HG02840 (cell line): ENCODE data around the gene TLE4.
"Not testable (repeated sequence)": the region's sequence is repeated elsewhere in the genome, so short reads cannot be mapped to it uniquely, and the experiment has no call there.

ENCODE experiments used
- ATAC-seq: cut with Tn5 transposase; IDR thresholded peaks from one replicate; pipeline ENCODE4 v1.9.1; 2021; ENCODE audit warnings: mild to moderate bottlenecking, moderate library complexity, moderate number of reproducible peaks; ENCODE audit not compliant: unreplicated experiment, low FRiP score

TLE4 gene

DNA sequence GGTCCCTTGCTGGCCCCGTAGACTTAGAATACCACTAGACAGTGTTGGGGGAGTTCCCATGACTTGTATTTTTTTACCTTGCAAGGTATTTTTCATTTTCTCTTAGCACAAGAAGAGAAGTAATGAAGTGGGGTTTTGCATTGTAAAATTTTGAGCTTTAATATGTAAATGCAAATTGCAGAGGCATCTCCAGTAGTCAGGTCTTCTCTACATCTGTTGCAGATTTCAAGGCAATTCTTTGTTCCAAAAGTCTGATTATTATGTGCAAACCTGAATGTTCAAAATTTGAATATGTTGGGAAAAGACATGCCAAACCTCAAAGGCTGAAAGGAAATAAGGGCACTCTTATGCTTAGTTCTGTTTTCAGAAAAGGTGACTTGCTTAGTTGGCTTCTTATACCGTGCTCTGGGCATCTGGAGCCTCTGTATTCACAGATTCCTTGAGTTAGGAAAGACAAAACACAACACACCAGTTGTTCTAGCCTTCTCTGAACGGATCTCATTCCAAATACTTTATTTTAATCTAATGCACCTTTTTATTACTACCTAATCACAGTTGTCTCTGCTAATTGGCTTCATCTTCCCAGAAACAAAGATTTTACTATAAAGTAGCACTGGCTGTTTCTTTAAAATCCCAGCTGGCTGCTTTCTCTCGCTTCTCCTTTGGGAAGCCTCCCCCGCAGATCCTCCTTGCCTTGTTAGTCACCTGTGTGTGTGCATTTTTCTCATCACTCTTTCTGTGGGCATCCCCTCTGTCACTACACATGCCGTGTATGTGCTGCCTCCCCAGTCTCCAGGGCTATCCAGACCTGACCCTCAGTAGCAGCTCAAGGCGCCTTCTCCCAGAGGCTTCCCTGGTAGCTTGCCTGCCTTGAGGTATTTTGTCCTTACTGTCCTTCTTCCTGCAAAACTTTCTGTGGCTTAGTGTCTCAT lies 138.2 kb downstream of the TLE4 start:
- ATAC-seq, result no peak

DNA sequence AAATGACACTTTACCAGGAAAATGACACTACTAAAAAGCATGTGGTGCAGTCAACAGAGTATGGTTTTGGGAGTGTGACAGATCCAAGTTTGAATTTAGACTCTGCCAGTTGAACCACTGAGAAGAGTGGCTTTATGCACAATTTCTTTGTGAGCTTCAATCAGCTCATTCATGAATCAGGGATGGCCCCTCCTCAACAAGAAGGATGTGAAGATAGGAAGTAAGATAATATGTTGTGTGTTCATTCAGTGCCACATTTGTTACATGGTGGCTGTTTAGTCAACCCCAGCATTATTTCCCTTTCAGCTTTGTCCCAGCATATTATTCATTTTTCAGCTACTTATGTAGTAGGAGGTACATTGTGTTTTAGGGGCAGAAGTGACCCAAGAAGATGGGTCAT lies 140.1 kb downstream of the TLE4 start:
- no peak for ATAC-seq

GRCh38 chr9:79719021-79719420 lies 147.3 kb downstream of the TLE4 start:
- ATAC-seq, result no peak

DNA sequence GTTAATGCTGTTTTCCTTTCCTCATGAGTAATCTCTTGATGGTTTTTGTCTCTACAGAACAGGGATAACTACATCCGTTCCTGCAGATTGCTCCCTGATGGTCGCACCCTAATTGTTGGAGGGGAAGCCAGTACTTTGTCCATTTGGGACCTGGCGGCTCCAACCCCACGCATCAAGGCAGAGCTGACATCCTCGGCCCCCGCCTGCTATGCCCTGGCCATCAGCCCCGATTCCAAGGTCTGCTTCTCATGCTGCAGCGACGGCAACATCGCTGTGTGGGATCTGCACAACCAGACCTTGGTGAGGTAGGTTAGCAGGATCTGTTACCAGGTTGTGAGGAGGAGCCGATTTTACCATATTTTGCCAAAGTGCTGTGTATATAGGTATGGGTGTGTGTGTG lies 148.2 kb downstream of the TLE4 start:
- no peak for ATAC-seq

GRCh38 chr9:79731171-79731890 lies 159.6 kb downstream of the TLE4 start:
- no peak for ATAC-seq

DNA sequence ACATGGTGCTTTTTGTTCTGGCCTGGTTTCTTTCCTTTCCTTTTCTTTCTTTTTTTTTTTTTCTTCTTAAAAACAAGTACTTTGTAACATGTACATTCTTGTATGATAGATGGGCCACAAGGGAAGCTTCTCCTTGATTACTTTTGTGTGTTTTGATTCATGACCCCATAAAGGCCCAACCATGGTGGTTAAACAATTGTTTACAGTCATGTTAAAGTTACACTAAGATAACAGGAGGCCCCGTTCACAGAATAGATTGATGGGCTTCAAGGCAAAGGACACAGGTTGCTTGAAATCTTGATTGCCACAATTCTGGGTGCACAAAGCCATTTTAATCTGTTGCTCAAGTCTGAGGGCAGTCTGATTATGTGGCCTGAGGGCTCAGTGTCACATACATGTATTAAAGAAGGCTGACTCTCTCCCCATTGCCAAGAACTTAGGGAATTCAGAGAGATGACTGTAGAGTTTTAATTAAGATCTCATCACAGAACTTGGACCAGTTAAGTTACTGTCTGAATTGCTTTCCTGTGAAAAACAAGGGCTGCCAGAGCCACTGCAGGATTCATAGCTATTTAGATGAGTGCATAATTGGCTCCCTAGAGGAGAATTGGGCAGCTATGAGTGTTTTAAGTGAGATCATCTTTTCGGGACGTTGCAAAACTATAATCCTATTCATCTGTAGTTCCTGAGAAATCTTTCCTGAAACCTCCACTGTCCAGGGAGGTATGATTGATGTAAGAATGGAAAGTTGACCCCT lies 163.4 kb downstream of the TLE4 start:
- no peak for ATAC-seq

DNA sequence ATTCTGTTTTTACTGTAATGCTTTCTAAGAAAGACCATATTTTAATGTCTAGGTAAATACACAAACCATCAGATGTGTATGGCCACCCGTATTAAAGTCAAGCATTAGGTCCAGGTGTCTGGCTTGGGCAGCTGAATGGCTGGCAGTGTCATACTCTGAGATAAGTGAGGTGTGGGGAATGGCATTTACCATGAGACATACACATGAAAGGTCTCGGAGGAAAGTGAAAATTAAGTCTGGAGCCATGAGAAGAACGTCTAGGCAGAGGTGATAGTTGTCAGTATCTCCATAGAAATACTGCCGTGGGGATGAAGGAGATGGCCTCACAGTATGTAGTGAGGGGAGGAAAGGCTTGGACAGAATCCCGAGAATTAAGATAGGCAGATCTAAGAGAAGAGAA lies 164.3 kb downstream of the TLE4 start:
- ATAC-seq, result no peak

DNA sequence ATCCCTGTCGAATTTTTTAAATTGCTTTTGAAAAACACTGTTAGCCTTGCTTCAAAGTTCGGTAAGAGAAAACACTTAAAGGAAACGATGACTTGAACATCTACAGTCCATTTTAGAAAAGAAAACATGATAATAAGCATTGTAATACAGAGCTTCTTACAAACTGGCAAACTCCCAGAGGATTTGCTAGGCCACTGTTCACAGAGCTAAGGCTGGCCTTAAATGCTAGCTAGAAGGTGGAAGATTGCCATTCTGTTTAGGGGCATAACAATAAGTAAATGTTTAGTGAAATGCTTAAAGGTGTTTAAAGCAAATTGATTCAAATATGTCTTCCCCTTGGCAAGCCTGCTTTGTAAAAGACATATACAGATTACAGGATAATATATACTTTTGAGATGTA lies 169.6 kb downstream of the TLE4 start:
- ATAC-seq, result no peak

DNA sequence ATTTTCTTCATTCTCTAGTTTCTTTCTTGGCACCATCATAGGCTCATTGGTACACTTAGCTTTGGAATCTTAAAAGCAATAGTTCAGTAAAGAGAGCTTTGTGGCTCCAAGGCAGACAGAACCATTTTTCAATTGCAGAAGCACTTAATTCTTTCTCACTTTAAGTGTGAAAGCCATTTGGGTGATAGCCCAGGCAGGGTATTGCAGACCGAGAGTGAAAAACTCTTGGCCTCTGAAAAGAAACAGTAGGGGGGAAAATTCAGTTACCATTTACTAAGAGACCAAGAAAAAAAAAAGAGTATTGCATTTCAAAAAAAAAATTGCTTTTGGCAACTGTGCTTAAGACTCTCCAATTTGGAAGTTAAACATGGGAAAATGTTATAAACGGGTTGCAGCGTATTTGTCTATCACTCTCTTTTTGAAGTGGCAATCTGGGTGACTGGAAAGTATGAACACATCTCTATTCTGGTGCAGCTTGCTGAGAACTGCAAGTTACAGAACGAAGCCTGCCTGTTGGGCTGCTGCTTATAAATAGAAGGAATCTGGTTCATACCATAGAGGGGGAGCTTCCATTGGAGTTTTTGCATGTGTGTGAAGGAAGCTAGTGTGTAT lies 170.5 kb downstream of the TLE4 start:
- ATAC-seq, result no peak

GRCh38 chr9:79744521-79744920 lies 172.8 kb downstream of the TLE4 start:
- no peak for ATAC-seq

GRCh38 chr9:79745752-79746336 lies 174.1 kb downstream of the TLE4 start:
- no peak for ATAC-seq

GRCh38 chr9:79751895-79752466 lies 180.2 kb downstream of the TLE4 start:
- ATAC-seq, result not testable (repeated sequence)

DNA sequence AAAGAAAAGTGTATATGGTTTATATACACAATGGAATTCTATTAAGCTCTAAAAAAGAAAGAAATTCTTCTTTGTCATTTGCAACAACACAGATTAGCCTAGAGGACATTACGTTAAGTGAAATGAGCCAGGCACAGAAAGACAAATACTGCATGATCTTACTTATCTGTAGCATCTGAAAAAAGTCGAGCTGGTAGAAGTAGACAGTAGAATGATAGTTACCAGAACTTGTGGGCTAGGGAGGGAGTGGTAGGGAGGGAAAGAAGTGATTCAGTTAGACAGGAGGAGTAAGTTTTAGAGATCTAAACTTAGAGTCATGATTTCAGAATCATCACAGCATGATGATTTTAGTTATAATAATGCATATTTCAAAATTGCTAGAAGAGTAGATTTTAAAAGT lies 184.6 kb downstream of the TLE4 start:
- no peak for ATAC-seq

- ATAC-seq, result no peak
Measured at GRCh38 chr9:79757074-79757473, 185.3 kb downstream of the TLE4 start.

- ATAC-seq, result no peak
Measured at GRCh38 chr9:79757881-79758669, 186.3 kb downstream of the TLE4 start.

- no peak for ATAC-seq
Measured at GRCh38 chr9:79759460-79759859, 187.7 kb downstream of the TLE4 start.

DNA sequence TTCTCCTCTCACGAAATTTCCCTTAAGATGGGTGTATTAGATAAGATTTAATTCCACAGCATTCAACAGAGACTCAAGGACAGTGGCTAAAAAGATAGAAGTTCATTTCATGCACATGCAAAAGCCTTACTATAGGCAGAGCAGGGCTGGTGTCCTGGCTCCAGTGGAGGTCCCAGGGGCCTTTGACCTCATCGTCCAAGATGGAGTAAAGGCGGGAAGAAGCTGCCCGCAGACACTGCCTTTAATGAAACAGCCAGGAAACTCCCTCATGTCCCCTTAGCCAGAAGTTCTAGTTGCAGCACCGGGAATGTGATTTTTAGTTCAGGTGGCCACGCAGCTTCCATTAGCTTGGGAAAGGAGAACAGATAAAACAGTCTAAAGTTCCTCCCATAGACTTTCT lies 190.3 kb downstream of the TLE4 start:
- ATAC-seq, result no peak

- ATAC-seq, result no peak
Measured at GRCh38 chr9:79763671-79764285, 192.0 kb downstream of the TLE4 start.

GRCh38 chr9:79764374-79764773 lies 192.6 kb downstream of the TLE4 start:
- ATAC-seq, result no peak
